ENCODE results near the gene CDK13.
"Not testable (repeated sequence)": the region's sequence is repeated elsewhere in the genome, so short reads cannot be mapped to it uniquely, and the experiment has no call there.

Gene CDK13

GRCh38 chr7:39911167-39911566, 38.9 kb upstream of the CDK13 start:
- Mint-ChIP-seq H3K36me3 (ENCODE audit: low read depth) (peaks cover 12% of the 10 kb centered on the region), H3K4me3 (no peak overlapping the region), H3K27me3 (ENCODE audit: low read depth, poor library complexity) (peaks cover 8% of the 10 kb centered on the region), H3K4me1 (no peaks in the 10 kb centered on the region), H3K9me3 (peaks cover 41% of the 10 kb centered on the region), H3K27ac (no peak overlapping the region)
- no peak for TF ChIP-seq CTCF (IDR thresholded peaks at IDR 0.05)
- no peak for DNase-seq

- Mint-ChIP-seq H3K36me3 (ENCODE audit: low read depth) (peaks cover 12% of the 10 kb centered on the region), H3K9me3 (peaks cover 27% of the 10 kb centered on the region)
- H3K4me1 Mint-ChIP-seq; H3K27ac Mint-ChIP-seq; H3K27me3 Mint-ChIP-seq (ENCODE audit: low read depth, poor library complexity); H3K4me3 Mint-ChIP-seq; DNase-seq: not testable (repeated sequence)
These were observed 34.2 kb upstream of the CDK13 start for GRCh38 chr7:39915847-39916246.

- TF ChIP-seq CTCF (IDR thresholded peaks at IDR 0.05), result no peak
- H3K4me1 Mint-ChIP-seq, result peaks cover 8% of the 10 kb centered on the region
- H3K27ac Mint-ChIP-seq, result no peak overlapping the region
- H3K27me3 Mint-ChIP-seq (ENCODE audit: low read depth, poor library complexity), result peaks cover 7% of the 10 kb centered on the region
- no peak for DNase-seq
- H3K9me3 Mint-ChIP-seq, result no peaks in the 10 kb centered on the region
- no peaks in the 10 kb centered on the region for H3K36me3 Mint-ChIP-seq (ENCODE audit: low read depth)
- no peak overlapping the region for H3K4me3 Mint-ChIP-seq
These were observed 30.4 kb upstream of the CDK13 start for GRCh38 chr7:39919646-39920045.

GRCh38 chr7:39921506-39922175, 28.4 kb upstream of the CDK13 start:
- no peak for TF ChIP-seq CTCF (IDR thresholded peaks at IDR 0.05)
- Mint-ChIP-seq H3K4me3 (no peak overlapping the region), H3K36me3 (ENCODE audit: low read depth) (no peaks in the 10 kb centered on the region), H3K27me3 (ENCODE audit: low read depth, poor library complexity) (peaks cover 7% of the 10 kb centered on the region), H3K4me1 (peaks cover 8% of the 10 kb centered on the region), H3K9me3 (no peaks in the 10 kb centered on the region), H3K27ac (no peak overlapping the region)
- DNase-seq, result no peak

GRCh38 chr7:39922580-39922979, 27.5 kb upstream of the CDK13 start:
- H3K36me3 Mint-ChIP-seq (ENCODE audit: low read depth), result no peaks in the 10 kb centered on the region
- H3K9me3 Mint-ChIP-seq, result no peaks in the 10 kb centered on the region
- H3K27ac Mint-ChIP-seq, result no peak overlapping the region
- TF ChIP-seq CTCF (IDR thresholded peaks at IDR 0.05), result no peak
- peaks cover 7% of the 10 kb centered on the region for H3K27me3 Mint-ChIP-seq (ENCODE audit: low read depth, poor library complexity)
- H3K4me1 Mint-ChIP-seq, result peaks cover 8% of the 10 kb centered on the region
- no peak overlapping the region for H3K4me3 Mint-ChIP-seq
- no peak for DNase-seq

- peaks cover 4% of the 10 kb centered on the region for H3K27me3 Mint-ChIP-seq (ENCODE audit: low read depth, poor library complexity)
These were observed 27.0 kb upstream of the CDK13 start for GRCh38 chr7:39923091-39923490.

More at GRCh38 chr7:39923091-39923490, 27.0 kb upstream of the CDK13 start:
- no peak for TF ChIP-seq CTCF (IDR thresholded peaks at IDR 0.05)
- Mint-ChIP-seq H3K4me1 (peaks cover 8% of the 10 kb centered on the region), H3K4me3 (no peak overlapping the region), H3K9me3 (no peaks in the 10 kb centered on the region), H3K27ac (no peak overlapping the region), H3K36me3 (ENCODE audit: low read depth) (no peaks in the 10 kb centered on the region)
- no peak for DNase-seq
